Fibroblast of mammary gland (primary cell): ENCODE results near the gene PYM1.
A peak's percentile ranks its signal among the peaks of the same experiment; 100 is the strongest.

ENCODE experiments used
- DNase-seq: peaks from one replicate; pipeline ENCODE4 v3.0.0-alpha.2; 2010; ENCODE audit warnings: low read depth
- H3K4me3 ChIP-seq: 2 replicates; pipeline ENCODE4 v1.5.1; 2011; ENCODE audit warnings: low read depth, mild to moderate bottlenecking, low read length, moderate library complexity; ENCODE audit not compliant: control insufficient read depth
- TF ChIP-seq, protein P1 (sequence below): conservative IDR thresholded peaks from 2 replicates; pipeline ENCODE4 v1.5.1; 2011; ENCODE audit warnings: low read depth, low read length, inconsistent platforms; ENCODE audit not compliant: control insufficient read depth, insufficient read depth

PYM1 gene

DNA sequence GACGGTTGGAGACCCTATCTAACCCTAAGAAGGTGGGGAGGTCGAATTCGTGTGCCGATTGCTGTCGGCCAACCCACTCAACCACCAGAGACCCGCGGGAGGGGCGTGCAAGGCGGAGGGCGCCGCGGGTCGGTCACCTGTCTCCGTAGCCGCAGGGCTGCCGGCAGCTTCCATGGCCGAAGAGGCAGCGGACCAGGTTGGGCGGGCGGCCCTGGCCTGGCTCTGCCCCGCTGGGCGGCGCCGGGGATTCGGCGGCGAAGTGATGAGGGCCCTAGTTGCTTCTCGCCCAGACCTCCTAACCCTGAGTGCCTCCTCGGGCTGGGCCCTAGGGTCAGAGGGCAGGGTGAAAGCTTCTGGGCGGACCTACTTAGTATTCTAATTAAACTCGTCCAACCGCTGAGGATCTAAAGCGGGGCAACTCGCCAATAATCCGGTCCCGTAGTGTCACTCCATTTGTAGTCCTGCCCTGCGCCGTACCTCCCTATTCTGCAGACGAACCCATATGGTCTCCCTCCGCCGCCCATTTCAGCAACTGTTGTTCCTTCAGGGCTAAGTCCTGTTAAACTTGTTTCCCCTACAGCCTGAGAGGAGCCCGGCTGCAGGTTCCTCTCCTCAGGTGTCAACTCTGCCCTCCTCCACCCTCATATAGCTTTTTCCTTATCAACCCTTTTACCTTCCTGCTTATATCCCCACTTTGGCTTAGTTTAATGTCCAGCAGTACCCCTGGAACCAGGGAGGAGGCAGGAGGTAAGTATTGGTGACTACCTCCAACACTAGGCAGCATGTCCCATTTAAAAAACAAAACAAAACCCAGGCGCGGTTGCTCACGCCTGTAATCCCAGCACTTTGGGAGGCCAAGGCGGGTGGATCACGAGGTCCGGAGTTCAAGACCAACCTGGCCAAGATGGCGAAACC, at the start of gene PYM1:
Gene PYM1, minus strand, starts transcription at position 307 of the 915 bp plus-strand sequence. Its CDS starts 133 bp downstream, at position 174.
- peak; percentile 82 for DNase-seq
- TF ChIP-seq, protein P1, sequence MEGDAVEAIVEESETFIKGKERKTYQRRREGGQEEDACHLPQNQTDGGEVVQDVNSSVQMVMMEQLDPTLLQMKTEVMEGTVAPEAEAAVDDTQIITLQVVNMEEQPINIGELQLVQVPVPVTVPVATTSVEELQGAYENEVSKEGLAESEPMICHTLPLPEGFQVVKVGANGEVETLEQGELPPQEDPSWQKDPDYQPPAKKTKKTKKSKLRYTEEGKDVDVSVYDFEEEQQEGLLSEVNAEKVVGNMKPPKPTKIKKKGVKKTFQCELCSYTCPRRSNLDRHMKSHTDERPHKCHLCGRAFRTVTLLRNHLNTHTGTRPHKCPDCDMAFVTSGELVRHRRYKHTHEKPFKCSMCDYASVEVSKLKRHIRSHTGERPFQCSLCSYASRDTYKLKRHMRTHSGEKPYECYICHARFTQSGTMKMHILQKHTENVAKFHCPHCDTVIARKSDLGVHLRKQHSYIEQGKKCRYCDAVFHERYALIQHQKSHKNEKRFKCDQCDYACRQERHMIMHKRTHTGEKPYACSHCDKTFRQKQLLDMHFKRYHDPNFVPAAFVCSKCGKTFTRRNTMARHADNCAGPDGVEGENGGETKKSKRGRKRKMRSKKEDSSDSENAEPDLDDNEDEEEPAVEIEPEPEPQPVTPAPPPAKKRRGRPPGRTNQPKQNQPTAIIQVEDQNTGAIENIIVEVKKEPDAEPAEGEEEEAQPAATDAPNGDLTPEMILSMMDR = no peak
- peak within 1 kb of the TSS; percentile 98 for H3K4me3 ChIP-seq

DNA sequence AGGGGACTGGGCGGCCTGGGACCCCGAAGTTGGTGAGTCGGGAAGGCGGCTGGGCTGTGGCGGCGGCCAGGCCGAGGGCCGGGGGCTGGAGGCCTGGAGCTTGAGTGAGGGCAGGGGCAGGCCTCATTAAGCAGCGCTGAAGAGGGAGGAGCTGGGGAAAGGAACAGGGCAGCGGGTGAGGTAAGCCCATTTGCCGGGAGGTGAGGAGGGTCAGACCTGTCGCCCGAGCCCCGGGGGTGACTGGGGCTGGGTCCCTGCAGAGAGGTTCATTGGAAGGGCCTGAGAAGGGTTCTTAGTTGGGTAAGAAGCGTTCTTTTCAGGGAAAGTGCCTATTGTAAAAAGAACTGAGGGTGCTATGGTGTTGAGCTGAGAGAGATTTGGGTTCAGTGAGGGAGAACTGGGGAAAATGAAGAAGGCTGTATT, 46.6 kb upstream of the PYM1 start:
- peak overlapping the region; percentile 93 for H3K4me3 ChIP-seq
- DNase-seq = peak; percentile 49
- TF ChIP-seq, protein P1 = no peak

DNA sequence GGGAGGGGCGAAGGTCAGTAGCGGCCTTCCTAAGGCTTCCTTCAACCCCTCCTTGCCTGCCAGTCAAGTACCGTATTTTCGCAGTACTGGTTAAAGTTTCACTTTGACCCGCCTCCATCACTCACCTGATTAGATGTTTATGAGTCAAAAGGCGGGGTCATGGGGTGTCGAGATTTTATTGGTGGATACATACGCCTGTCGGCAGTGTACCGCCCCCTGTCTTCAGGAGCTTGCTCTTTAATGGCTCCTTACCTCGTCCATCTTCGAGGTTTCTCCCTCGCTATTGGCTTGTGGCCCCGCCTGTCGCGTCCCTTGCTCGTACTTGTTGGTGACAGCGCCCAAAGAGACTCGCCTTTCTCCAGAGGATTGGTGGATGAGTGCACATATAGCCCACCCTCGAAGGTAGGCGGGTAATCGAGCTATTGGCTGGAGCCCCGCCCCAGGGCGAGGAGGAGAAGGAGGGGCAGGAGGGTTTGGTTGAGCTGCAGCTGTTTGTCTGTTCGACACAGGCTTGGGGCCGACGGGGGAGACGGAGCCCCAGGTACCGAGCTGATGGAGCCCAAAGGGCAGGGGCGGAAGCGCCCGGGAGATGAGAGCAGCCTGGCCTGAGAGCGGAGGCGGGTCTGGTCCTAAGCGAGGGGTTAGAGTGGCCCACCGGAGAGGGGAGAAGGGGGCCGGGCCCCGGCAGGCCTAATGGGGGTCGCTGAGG, 46.1 kb upstream of the PYM1 start, which contains the start of gene RAB5B:
Gene RAB5B, plus strand, starts transcription at position 480 of the 709 bp plus-strand sequence. CDS start 12,883 bp downstream, outside the sequence.
- peak; percentile 100 for DNase-seq
- TF ChIP-seq, protein P1 = no peak
- H3K4me3 ChIP-seq = peak within 1 kb of the TSS; percentile 93

DNA sequence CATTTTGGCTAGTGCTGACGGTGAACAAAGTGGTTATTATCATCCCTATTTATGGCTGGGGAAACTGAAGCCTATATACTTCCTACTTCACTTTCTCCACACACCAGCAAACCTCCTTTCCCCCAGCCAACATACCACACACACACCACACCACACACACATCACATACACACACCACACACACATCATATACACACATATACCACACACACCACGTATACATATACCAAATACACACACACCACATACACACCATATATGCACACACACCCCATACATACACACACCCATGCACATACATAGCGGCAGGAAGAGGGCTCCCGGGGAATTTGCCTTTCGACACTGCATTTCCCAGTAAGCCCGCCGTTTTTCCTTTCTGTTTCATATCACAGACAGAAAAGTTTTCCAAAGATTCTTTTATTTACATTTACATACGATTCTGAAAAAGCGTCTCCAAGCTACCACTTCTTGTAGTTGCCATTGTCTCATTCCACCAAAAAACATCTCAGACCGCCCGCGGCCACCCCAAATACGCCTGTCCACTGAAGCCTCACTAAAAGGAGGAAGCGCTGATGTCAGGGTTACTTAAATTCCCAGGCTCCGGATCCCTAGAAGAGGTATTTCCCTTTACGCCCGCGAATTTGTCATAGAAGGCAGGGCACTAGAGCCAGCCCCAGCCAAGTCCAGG, 45.4 kb upstream of the PYM1 start:
- H3K4me3 ChIP-seq = peak overlapping the region; percentile 72
- DNase-seq = no peak
- TF ChIP-seq, protein P1 = no peak

DNA sequence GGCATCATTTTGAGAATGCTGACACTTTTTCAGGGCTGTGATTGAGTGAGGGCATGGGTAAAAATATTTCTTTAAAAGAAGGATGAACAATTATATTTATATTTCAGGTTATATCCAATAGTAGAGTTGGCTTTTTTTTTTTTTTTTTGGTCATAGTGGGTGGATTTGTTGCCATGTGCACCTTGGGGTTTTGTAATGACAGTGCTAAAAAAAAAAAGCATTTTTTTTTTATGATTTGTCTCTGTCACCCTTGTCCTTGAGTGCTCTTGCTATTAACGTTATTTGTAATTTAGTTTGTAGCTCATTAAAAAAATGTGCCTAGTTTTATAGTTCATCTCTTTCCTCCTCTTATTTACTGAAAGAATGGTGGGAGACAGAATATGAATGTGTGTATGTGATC, 44.8 kb upstream of the PYM1 start:
- peak overlapping the region; percentile 72 for H3K4me3 ChIP-seq
- no peak for DNase-seq
- TF ChIP-seq, protein P1 = no peak

DNA sequence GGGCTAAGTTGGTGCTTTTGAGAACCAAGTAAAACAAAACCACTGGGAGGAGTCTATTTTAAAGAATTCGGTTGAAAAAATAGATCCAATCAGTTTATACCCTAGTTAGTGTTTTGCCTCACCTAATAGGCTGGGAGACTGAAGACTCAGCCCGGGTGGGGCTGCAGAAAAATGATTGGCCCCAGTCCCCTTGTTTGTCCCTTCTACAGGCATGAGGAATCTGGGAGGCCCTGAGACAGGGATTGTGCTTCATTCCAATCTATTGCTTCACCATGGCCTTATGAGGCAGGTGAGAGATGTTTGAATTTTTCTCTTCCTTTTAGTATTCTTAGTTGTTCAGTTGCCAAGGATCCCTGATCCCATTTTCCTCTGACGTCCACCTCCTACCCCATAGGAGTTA, 44.3 kb upstream of the PYM1 start:
- peak; percentile 69 for DNase-seq
- TF ChIP-seq, protein P1 = no peak
- no peak overlapping the region for H3K4me3 ChIP-seq
